Retinal pigment epithelial cell (primary cell): ENCODE measurements around the gene GABBR2.
A peak's percentile ranks its signal among the peaks of the same experiment; 100 is the strongest.

ENCODE experiments used
- DNase-seq: peaks from one replicate; pipeline ENCODE4 v3.0.0-alpha.2; 2010; ENCODE audit warnings: low read depth
- H3K4me3 ChIP-seq: 2 replicates; pipeline ENCODE4 v1.5.1; 2011; ENCODE audit warnings: mild to moderate bottlenecking, low read length, control low read depth, moderate library complexity
- CTCF ChIP-seq: conservative IDR thresholded peaks from 2 replicates; pipeline ENCODE4 v1.5.1; 2011; ENCODE audit warnings: low read depth, low read length, control low read depth, inconsistent platforms

The GABBR2 gene

GRCh38 chr9:98254228-98255060 lies 454.3 kb downstream of the GABBR2 start:
- no peak for TF ChIP-seq CTCF
- H3K4me3 ChIP-seq, result peak overlapping the region; percentile 91
- no peak for DNase-seq

- no peak for DNase-seq
- no peak for TF ChIP-seq CTCF
- H3K4me3 ChIP-seq, result peak overlapping the region; percentile 91
Observed at GRCh38 chr9:98253565-98253964, 455.2 kb downstream of the GABBR2 start.

- peak overlapping the region; percentile 2 for H3K4me3 ChIP-seq
- peak; percentile 80 for DNase-seq
- no peak for TF ChIP-seq CTCF
Observed at GRCh38 chr9:98251551-98251950, 457.2 kb downstream of the GABBR2 start.

- H3K4me3 ChIP-seq, result no peak overlapping the region
- no peak for TF ChIP-seq CTCF
Observed at GRCh38 chr9:98249771-98250170, 459.0 kb downstream of the GABBR2 start.

GRCh38 chr9:98248737-98249474 lies 459.8 kb downstream of the GABBR2 start:
- DNase-seq, result peak; percentile 97
- H3K4me3 ChIP-seq, result no peak overlapping the region
- no peak for TF ChIP-seq CTCF

More at GRCh38 chr9:98249771-98250170, 459.0 kb downstream of the GABBR2 start:
- no peak for DNase-seq

- TF ChIP-seq CTCF, result no peak
- no peak for DNase-seq
- no peak overlapping the region for H3K4me3 ChIP-seq
Observed at GRCh38 chr9:98247831-98248657, 460.7 kb downstream of the GABBR2 start.
